Ishikawa (cell line): ENCODE results near the gene MYL12B.

Source experiments
- EP300 ChIP-seq: IDR thresholded peaks from 2 replicates; pipeline ENCODE4 v1.6.1; 2012; ENCODE audit warnings: borderline replicate concordance
- RAD21 ChIP-seq: IDR thresholded peaks from 2 replicates; pipeline ENCODE4 v1.6.1; 2012; ENCODE audit warnings: low read depth
- TAF1 ChIP-seq: IDR thresholded peaks from 2 replicates; pipeline ENCODE4 v1.6.1; 2012; ENCODE audit warnings: low read depth, mild to moderate bottlenecking

DNA sequence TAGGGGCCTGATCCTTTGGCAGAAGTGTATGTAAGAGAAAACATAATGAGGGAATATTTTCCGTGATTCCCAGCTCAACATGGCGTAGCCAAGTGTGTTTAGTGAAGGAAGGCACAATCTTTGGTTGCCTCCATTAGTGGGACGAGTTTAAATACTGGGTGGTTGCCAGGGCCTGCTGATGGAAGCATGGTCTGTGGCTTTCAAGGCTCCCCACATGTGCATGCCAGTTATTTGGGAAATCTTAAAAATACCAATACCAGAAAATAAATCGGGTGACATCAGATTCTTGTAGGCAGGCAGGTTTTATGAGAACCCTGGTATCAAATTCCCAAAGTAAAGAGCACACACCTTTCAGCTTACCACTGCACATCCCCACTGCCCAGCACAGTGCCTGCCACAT, 7.2 kb upstream of the MYL12B start:
- no peak for TF ChIP-seq RAD21
- no peak for TF ChIP-seq EP300
- no peak for TF ChIP-seq TAF1
